ENCODE data around the gene FBXL17. TPM values are rescaled to one million over a fixed set of nuclear protein-coding genes. Genes with fewer than 3 reads are reported as not detected.

FBXL17 gene
- total RNA-seq, 1 experiment from 2014 or later: 18.2 TPM

GRCh38 chr5:107860044-107860443 is 521.9 kb downstream of the FBXL17 start:
- no peak for DNase-seq (ENCODE audit: unreplicated experiment)
- H3K27me3 Mint-ChIP-seq (ENCODE audit: insufficient read depth, unreplicated experiment): no peaks in the 10 kb centered on the region
- CTCF ChIA-PET: interaction anchor here (0.7 kb wide), 1 partner anchor 400 kb away, joined by 3 read pairs; no protein-coding TSS in a partner anchor
- no peaks in the 10 kb centered on the region for H3K4me1 Mint-ChIP-seq (ENCODE audit: insufficient read depth, unreplicated experiment)
- H3K4me3 Mint-ChIP-seq (ENCODE audit: unreplicated experiment): no peak overlapping the region
- H3K27ac Mint-ChIP-seq (ENCODE audit: low read depth, unreplicated experiment): no peak overlapping the region
- intact Hi-C loops (cut with micrococcal nuclease): no loop called here
- BruUV-seq (replicated peaks): no TSS peak
- H3K36me3 Mint-ChIP-seq (ENCODE audit: insufficient read depth, unreplicated experiment): peaks cover 11% of the 10 kb centered on the region
- no peaks in the 10 kb centered on the region for H3K9me3 Mint-ChIP-seq (ENCODE audit: unreplicated experiment)
- TF ChIP-seq CTCF (IDR thresholded peaks at IDR 0.05; ENCODE audit: unreplicated experiment): no peak
- POLR2A ChIA-PET: interaction anchor here (0.5 kb wide), 1 partner anchor 42 kb away, joined by 3 read pairs; no protein-coding TSS in a partner anchor

GRCh38 chr5:107858788-107859187 is 523.1 kb downstream of the FBXL17 start:
- no TSS peak for BruUV-seq (replicated peaks)
- POLR2A ChIA-PET: no interaction called here
- Mint-ChIP-seq H3K4me3 (ENCODE audit: unreplicated experiment) (no peak overlapping the region), H3K27me3 (ENCODE audit: insufficient read depth, unreplicated experiment) (no peaks in the 10 kb centered on the region), H3K4me1 (ENCODE audit: insufficient read depth, unreplicated experiment) (no peaks in the 10 kb centered on the region), H3K36me3 (ENCODE audit: insufficient read depth, unreplicated experiment) (peaks cover 11% of the 10 kb centered on the region), H3K9me3 (ENCODE audit: unreplicated experiment) (no peaks in the 10 kb centered on the region), H3K27ac (ENCODE audit: low read depth, unreplicated experiment) (no peak overlapping the region)
- CTCF ChIA-PET: no interaction called here
- no peak for TF ChIP-seq CTCF (IDR thresholded peaks at IDR 0.05; ENCODE audit: unreplicated experiment)
- intact Hi-C loops (cut with micrococcal nuclease): no loop called here
- no peak for DNase-seq (ENCODE audit: unreplicated experiment)

GRCh38 chr5:107858324-107858723 is 523.6 kb downstream of the FBXL17 start:
- ChIA-PET POLR2A (no interaction called here), CTCF (no interaction called here)
- no TSS peak for BruUV-seq (replicated peaks)
- TF ChIP-seq CTCF (IDR thresholded peaks at IDR 0.05; ENCODE audit: unreplicated experiment): no peak
- Mint-ChIP-seq H3K9me3 (ENCODE audit: unreplicated experiment) (no peaks in the 10 kb centered on the region), H3K36me3 (ENCODE audit: insufficient read depth, unreplicated experiment) (peaks cover 11% of the 10 kb centered on the region), H3K27ac (ENCODE audit: low read depth, unreplicated experiment) (no peak overlapping the region), H3K27me3 (ENCODE audit: insufficient read depth, unreplicated experiment) (no peaks in the 10 kb centered on the region), H3K4me3 (ENCODE audit: unreplicated experiment) (no peak overlapping the region), H3K4me1 (ENCODE audit: insufficient read depth, unreplicated experiment) (no peaks in the 10 kb centered on the region)
- intact Hi-C loops (cut with micrococcal nuclease): no loop called here
- DNase-seq (ENCODE audit: unreplicated experiment): no peak

GRCh38 chr5:107857785-107858184 is 524.1 kb downstream of the FBXL17 start:
- Mint-ChIP-seq H3K36me3 (ENCODE audit: insufficient read depth, unreplicated experiment) (peaks cover 11% of the 10 kb centered on the region), H3K27me3 (ENCODE audit: insufficient read depth, unreplicated experiment) (no peaks in the 10 kb centered on the region), H3K4me3 (ENCODE audit: unreplicated experiment) (no peak overlapping the region), H3K4me1 (ENCODE audit: insufficient read depth, unreplicated experiment) (no peaks in the 10 kb centered on the region), H3K27ac (ENCODE audit: low read depth, unreplicated experiment) (no peak overlapping the region), H3K9me3 (ENCODE audit: unreplicated experiment) (no peaks in the 10 kb centered on the region)
- ChIA-PET POLR2A (no interaction called here), CTCF (no interaction called here)
- no TSS peak for BruUV-seq (replicated peaks)
- DNase-seq (ENCODE audit: unreplicated experiment): no peak
- TF ChIP-seq CTCF (IDR thresholded peaks at IDR 0.05; ENCODE audit: unreplicated experiment): no peak
- intact Hi-C loops (cut with micrococcal nuclease): no loop called here
